ENCODE data around the gene DEFB124.

Gene DEFB124

GRCh38 chr20:31415653-31416052, 59.3 kb downstream of the DEFB124 start:
- DNase-seq: no peak
